DND-41 (cell line): ENCODE measurements around the gene MYDGF.

Experiments
- ATAC-seq: fragments of 200-7000 bp; cut with Tn5 transposase; 3 replicates; pipeline ENCODE4 v1.9.1; 2021; ENCODE audit warnings: low read depth; ENCODE audit not compliant: insufficient read depth
- DNase-seq: peaks from one replicate; pipeline ENCODE4 v3.0.0-alpha.2; 2020
- H2AFZ ChIP-seq: 2 replicates; pipeline ENCODE4 v1.6.0; 2012; ENCODE audit warnings: low read depth, low read length
- H3K27ac ChIP-seq: 2 replicates; pipeline ENCODE4 v1.5.1; 2012; ENCODE audit warnings: low read length, inconsistent platforms
- H3K27me3 ChIP-seq: fragments of 200-600 bp; sonication (generic); 2 replicates; pipeline ENCODE4 v1.6.0; 2012; ENCODE audit warnings: low read length, mild to moderate bottlenecking, inconsistent platforms; ENCODE audit not compliant: insufficient read depth, poor library complexity
- H3K36me3 ChIP-seq: 2 replicates; pipeline ENCODE4 v1.5.1; 2012; ENCODE audit warnings: low read length, inconsistent platforms; ENCODE audit not compliant: insufficient read depth
- H3K4me1 ChIP-seq: 2 replicates; pipeline ENCODE4 v1.5.1; 2012; ENCODE audit warnings: mild to moderate bottlenecking, low read length; ENCODE audit not compliant: insufficient read depth
- H3K4me2 ChIP-seq: 2 replicates; pipeline ENCODE4 v1.6.0; 2012; ENCODE audit warnings: mild to moderate bottlenecking, moderate library complexity, low read length, inconsistent platforms; ENCODE audit not compliant: insufficient read depth
- H3K4me3 ChIP-seq, 2 experiments: fragments of 200-600 bp in 1 of 2; shearing (Covaris generic) in 1 of 2; 2 replicates each; pipeline ENCODE4 v1.5.1; 2012 to 2016; ENCODE audit warnings: inconsistent platforms in 2 of 2, low read length in 2 of 2, mild to moderate bottlenecking in 2 of 2, low read depth in 1 of 2, moderate library complexity in 1 of 2
- H3K79me2 ChIP-seq: 2 replicates; pipeline ENCODE4 v1.6.0; 2012; ENCODE audit warnings: low read length, inconsistent platforms; ENCODE audit not compliant: insufficient read depth
- H3K9ac ChIP-seq: 2 replicates; pipeline ENCODE4 v1.6.0; 2012; ENCODE audit warnings: low read depth, mild to moderate bottlenecking, inconsistent platforms, low read length, moderate library complexity
- H3K9me3 ChIP-seq: 2 replicates; pipeline ENCODE4 v1.5.1; 2012; ENCODE audit warnings: low read length, moderate library complexity, mild to moderate bottlenecking, inconsistent platforms; ENCODE audit not compliant: insufficient read depth, severe bottlenecking
- H4K20me1 ChIP-seq: 2 replicates; pipeline ENCODE4 v1.6.0; 2012; ENCODE audit warnings: low read length; ENCODE audit not compliant: insufficient read depth
- CTCF ChIP-seq: IDR thresholded peaks from 2 replicates; pipeline ENCODE4 v1.5.1; 2012; ENCODE audit warnings: borderline replicate concordance, low read length, moderate library complexity, mild to moderate bottlenecking; ENCODE audit not compliant: poor library complexity, severe bottlenecking; ENCODE audit errors: extremely low read depth
- EZH2 ChIP-seq: IDR thresholded peaks from 3 replicates; pipeline ENCODE4 v1.6.1; 2012; ENCODE audit warnings: borderline replicate concordance, low read depth, mild to moderate bottlenecking, moderate library complexity, low read length, inconsistent platforms; ENCODE audit not compliant: severe bottlenecking

The MYDGF gene

GRCh38 chr19:4678881-4679790 lies 9.0 kb upstream of the MYDGF start:
- Histone ChIP-seq H3K4me2 (no peak overlapping the region), H2AFZ (no peak overlapping the region), H3K27ac (no peak overlapping the region), H3K4me3 (no peak overlapping the region), H3K79me2 (no peaks in the 10 kb centered on the region), H3K9me3 (no peaks in the 10 kb centered on the region), H4K20me1 (peaks cover 11% of the 10 kb centered on the region; the same call in 1 of the 2 replicates), H3K9ac (no peak overlapping the region), H3K27me3 (no peaks in the 10 kb centered on the region), H3K36me3 (peaks cover 60% of the 10 kb centered on the region), H3K4me1 (no peaks in the 10 kb centered on the region)
- TF ChIP-seq EZH2 (no peak), CTCF (no peak)
- peak; percentile 70 for ATAC-seq
- DNase-seq = peak; percentile 51

- peak; percentile 54 for TF ChIP-seq CTCF
- no peak for TF ChIP-seq EZH2
- Histone ChIP-seq H3K79me2 (no peaks in the 10 kb centered on the region), H3K9ac (no peak overlapping the region), H3K4me1 (no peaks in the 10 kb centered on the region), H2AFZ (no peak overlapping the region), H3K36me3 (peaks cover 41% of the 10 kb centered on the region), H3K4me2 (no peak overlapping the region), H3K27me3 (no peaks in the 10 kb centered on the region), H3K9me3 (no peaks in the 10 kb centered on the region), H3K4me3 (no peak overlapping the region), H4K20me1 (peaks cover 11% of the 10 kb centered on the region; the same call in 1 of the 2 replicates), H3K27ac (no peak overlapping the region)
- ATAC-seq = no peak
- peak; percentile 17 for DNase-seq
Observed at GRCh38 chr19:4676955-4677731, 7.0 kb upstream of the MYDGF start.

GRCh38 chr19:4675346-4675745 lies 5.2 kb upstream of the MYDGF start:
- no peak for ATAC-seq
- no peak overlapping the region for H3K9ac ChIP-seq
- no peaks in the 10 kb centered on the region for H3K9me3 ChIP-seq
- no peak overlapping the region for H3K4me2 ChIP-seq
- H2AFZ ChIP-seq = no peak overlapping the region
- TF ChIP-seq EZH2 = no peak
- no peak for TF ChIP-seq CTCF
- DNase-seq = no peak
- peaks cover 33% of the 10 kb centered on the region for H3K36me3 ChIP-seq
- H3K4me3 ChIP-seq = no peak overlapping the region
- no peak overlapping the region for H3K27ac ChIP-seq
- peaks cover 11% of the 10 kb centered on the region; the same call in 1 of the 2 replicates for H4K20me1 ChIP-seq
- peaks cover 4% of the 10 kb centered on the region for H3K4me1 ChIP-seq
- no peaks in the 10 kb centered on the region for H3K79me2 ChIP-seq
- H3K27me3 ChIP-seq = no peaks in the 10 kb centered on the region
